Activated T-cell treated with anti-CD3 and anti-CD28 coated beads for 1 hour (primary cell): ENCODE results near the gene IGF2R.
"Not testable (repeated sequence)": the region's sequence is repeated elsewhere in the genome, so short reads cannot be mapped to it uniquely, and the experiment has no call there.

Source experiments
- DNase-seq: peaks from one replicate; pipeline ENCODE4 v3.0.0-alpha.2; 2020; ENCODE audit warnings: low read depth

The IGF2R gene

DNA sequence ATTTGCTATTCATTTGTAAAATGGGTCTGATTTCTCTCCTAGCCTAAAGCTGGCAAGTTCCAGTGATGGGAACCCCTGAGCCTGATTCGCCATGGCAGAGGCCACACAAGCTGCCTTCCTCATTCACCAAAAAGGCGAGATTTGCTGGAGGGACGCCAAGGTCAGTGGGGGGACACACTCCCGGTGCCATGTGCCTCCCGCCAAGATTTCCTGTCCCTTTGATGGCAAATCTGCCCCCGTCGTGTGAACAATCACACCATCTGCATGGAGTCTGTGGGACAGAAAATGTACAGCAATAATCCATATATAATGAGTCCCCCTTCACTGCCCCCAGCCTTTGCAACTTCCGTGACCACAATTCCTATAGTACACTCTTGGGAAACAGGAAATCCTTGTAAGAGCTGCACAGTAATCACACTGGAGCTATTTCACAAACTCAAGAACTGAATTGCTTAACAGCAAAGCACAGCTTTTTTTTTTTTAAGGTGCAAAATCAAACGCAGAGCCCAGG lies 15.7 kb upstream of the IGF2R start:
- no peak for DNase-seq

GRCh38 chr6:159955945-159956361 lies 12.9 kb upstream of the IGF2R start:
- DNase-seq, result no peak

GRCh38 chr6:159957071-159957673 lies 11.7 kb upstream of the IGF2R start:
- DNase-seq, result no peak

GRCh38 chr6:159959165-159959975 lies 9.5 kb upstream of the IGF2R start:
- no peak for DNase-seq

DNA sequence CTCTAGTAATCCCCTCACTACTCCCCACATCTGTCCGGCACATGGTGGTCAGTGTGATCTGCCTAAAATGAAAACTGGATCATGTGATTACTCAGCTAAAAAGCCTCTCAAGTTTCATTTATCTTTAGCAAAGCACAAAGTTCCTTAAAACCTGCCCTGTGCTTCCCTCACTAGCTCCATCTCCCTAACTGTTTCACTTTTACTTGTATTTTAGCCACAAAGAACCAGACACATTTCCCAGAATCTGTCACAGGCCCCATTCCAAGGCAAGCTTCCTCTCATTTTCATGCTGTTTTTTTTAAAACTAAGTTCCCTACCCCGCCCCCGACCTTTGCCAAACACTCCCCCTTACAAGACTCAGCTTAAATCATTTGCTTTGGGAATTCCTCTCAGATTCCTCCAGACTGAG lies 8.9 kb upstream of the IGF2R start:
- no peak for DNase-seq

GRCh38 chr6:159960485-159960884 lies 8.4 kb upstream of the IGF2R start:
- no peak for DNase-seq

- no peak for DNase-seq
These were observed 7.4 kb upstream of the IGF2R start for GRCh38 chr6:159961528-159961927.

GRCh38 chr6:159963111-159963510 lies 5.8 kb upstream of the IGF2R start:
- DNase-seq, result no peak

DNA sequence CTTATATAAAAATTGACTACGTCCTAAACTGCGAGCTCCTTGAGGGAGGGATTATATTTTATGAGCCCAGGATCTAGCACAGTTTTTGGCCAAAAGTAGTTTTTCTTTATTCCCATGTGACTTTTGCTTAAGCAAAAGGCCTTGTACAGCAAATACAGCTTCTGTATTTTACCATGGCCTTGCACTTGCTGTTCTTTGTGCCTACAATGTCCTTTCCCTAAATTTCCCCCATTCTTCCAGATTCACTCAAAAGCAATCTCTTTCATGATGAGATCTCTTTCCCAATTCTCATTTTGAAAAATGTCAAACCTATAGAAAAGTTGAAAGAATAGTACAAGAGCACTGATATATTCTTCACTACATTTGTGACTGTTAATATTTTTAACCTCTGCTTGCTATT lies 4.8 kb upstream of the IGF2R start:
- no peak for DNase-seq

DNA sequence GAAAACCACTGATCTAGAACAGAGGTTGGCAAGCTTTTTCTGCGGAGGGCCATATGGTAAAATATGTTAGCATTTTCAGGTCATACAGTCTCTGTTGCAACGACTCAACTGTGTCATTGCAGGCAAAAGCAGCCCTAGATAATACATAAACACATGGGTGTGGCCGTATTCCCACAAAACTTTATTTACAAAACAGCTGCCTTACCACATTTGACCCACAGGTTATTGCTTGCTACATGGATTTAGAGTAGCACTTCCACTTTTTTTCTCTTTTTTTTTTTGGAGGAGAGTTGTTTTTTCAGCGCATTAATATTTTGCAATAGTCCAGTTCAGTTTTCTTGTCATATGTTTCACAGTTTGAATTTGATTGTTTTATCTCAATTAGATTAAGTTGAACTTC lies 2.5 kb upstream of the IGF2R start:
- DNase-seq, result no peak

DNA sequence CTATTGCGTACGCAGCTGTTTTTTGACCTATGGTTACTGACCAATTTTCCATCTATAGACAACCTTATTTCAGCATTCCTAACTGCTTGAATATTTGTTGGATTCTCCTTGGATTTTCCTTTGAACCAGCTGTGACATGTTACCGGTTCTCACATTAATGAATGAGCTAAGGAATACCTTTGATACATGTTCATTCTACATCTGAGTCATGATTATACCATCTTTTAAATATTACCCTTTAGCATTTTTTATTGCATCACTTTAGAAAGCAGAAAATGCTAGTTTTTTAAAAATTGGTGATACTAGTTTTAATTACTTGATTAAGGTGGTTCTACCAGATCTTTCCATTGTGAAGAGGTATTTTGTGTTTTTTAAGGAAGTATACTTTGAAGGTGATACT lies 1.9 kb upstream of the IGF2R start:
- DNase-seq, result no peak

- DNase-seq, result not testable (repeated sequence)
These were observed 1.3 kb upstream of the IGF2R start for GRCh38 chr6:159967621-159968020.

DNA sequence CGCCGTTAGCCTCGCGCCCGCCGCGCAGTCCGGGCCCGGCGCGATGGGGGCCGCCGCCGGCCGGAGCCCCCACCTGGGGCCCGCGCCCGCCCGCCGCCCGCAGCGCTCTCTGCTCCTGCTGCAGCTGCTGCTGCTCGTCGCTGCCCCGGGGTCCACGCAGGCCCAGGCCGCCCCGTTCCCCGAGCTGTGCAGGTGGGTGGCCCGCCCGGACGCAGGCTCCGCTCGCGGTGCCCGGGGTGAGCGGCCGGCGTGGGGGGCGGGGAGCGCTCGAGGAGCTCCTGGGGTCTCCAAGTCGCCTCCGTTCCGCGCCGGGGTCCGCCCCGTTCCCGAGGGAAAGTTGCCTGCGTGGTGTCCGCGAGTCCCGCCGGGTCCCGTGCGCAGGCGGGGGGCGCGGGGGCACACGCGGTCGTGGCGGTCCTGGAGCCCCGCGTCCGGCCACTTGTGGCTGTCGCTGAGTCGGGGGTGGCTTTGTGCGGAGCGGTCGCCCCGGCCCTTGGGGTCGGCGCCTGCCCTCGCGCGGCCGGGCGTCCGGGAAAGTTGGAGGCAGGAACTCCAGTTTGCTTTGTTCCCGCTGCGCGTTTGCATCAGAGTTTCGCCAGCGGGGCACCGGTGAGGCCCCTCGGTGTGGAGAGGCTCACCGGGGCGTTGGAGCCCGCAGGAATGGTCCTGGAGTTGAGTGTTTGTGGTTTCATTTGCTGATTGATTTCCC lies 476 bp downstream of the IGF2R start:
- peak; percentile 22 for DNase-seq

GRCh38 chr6:159969921-159970320 lies 1.0 kb downstream of the IGF2R start:
- no peak for DNase-seq

- no peak for DNase-seq
These were observed 1.8 kb downstream of the IGF2R start for GRCh38 chr6:159970659-159971063.

DNA sequence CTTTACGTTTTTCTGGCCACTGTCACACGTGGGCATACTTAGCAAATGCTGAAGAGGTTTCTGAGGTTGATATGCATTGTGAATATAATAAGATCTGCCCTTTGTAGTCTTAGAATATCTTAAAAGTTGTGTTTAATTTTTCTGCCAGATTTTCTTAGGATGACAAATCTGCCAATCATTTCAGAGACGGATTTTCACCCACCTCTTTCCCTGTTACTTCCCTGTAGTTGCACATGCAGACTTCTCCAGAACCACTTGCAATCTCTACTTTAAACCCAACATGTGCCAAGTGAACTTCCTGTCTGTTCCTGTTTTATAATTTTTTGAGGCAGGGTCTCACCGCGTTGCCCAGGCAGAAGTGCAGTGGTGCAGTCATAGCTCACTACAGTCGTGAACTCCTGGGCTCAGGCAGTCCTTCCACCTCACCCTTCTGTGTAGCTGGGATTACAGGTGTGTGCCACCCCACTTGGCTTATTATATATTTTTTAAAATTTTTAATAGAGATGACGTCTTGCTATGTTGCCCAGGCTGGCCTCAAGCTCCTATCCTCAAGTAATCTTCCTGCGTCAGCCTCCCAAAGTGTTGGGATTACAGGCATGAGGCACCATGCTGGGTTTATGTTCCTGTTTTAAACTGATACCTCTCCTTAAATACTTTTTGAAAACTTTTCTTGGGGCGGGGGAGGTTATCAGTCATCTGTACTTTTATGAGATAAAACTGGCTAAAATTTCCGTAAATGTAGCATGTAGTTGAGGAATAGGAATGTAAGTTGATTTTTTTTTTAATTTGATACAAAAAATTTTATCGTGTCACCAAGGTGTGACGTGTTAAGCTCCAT lies 2.7 kb downstream of the IGF2R start:
- no peak for DNase-seq

GRCh38 chr6:159972506-159973268 lies 3.8 kb downstream of the IGF2R start:
- DNase-seq, result no peak

GRCh38 chr6:159973406-159973805 lies 4.5 kb downstream of the IGF2R start:
- DNase-seq, result no peak

GRCh38 chr6:159973951-159974350 lies 5.1 kb downstream of the IGF2R start:
- DNase-seq, result no peak

DNA sequence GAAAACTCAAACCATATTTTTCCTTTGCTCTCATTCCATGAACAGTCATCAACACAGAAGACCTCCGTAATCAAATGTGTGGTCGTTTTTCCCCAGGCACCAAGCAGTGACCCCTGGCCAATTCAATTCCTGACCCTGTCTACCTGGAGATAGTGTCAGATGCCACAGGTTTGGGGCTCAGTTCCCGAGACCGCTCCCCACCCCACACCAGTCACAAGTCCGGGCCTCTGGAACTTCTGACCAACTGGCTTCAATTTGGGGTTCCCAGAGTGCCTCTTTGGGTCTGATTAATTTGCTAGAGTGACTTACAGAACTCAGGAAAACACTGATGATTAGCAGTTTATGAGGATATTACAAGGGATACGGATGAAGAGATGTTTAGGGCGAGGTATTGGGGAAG lies 6.0 kb downstream of the IGF2R start:
- no peak for DNase-seq

DNA sequence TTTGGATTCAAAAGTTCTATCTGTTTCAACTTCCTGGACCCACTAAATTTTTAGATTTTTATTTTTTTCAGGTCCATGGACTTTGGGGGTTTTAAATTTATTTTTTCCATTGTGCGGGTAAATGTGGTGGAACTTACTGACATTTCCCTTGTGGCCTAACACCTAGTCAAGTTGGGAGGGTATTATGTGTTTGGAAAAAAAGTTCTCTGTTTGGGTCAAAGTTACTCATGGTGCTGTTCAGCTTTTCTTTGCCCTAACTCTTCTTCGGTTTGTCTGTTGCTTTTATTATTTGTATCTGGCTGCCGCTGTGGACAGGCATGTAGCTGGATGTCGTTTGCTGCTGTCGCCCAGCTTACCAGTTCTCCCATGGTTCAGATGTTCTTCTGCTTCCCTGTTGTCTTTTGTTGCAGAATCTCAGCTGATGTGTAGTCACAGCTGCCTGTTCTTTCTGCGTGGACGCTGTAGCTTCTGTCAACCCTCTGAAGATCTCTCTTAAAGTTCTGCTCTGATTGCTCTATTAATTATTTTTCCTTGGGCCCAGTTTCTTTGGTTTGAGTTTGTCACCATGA lies 7.9 kb downstream of the IGF2R start:
- no peak for DNase-seq
